Measurements from ENCODE around the gene CASQ2.
"Not testable (repeated sequence)": the region's sequence is repeated elsewhere in the genome, so short reads cannot be mapped to it uniquely, and the experiment has no call there.

Gene CASQ2

DNA sequence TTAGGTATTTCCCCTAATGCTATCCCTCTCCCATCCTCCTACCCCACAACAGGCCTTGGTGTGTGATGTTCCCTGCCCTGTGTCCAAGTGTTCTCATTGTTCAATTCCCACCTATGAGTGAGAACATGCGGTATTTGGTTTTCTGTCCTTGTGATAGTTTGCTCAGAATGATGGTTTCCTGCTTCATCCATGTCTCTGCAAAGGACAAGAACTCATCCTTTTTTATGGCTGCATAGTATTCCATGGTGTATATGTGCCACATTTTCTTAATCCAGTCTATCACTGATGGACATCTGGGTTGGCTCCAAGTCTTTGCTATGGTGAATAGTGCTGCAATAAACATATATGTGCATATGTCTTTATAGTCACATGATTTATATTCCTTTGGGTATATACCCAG is 10.6 kb upstream of the CASQ2 start:
- not testable (repeated sequence) for DNase-seq

DNA sequence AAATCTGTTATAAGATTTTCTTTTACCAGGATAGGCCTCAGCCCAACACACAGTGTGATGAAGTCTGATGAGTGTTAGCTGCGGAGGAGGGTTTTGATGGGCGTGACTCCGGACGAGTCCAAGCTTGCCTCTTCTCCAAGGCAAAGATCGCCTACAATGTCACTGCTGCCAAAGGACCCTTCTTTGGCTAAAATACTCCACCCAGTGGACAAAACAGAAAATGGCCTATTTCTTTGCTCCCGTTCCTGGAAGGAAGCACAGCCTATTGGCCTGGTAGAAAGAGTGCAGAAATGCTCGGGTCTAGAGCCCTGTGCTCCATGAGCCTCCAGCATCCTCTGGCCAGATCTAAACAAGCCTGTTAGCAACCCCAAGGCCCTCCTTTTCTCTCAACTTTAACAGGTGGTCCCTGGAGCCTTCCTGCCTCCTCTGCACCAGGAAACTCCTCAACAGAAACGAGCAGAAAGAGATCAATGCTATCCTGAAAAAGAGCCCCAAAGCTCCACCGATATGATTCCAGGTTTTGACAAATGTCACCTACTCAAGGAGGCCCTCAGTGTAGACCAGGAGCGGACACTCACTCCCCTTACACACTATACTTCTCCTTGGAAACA is 3.4 kb upstream of the CASQ2 start:
- DNase-seq = no peak

DNA sequence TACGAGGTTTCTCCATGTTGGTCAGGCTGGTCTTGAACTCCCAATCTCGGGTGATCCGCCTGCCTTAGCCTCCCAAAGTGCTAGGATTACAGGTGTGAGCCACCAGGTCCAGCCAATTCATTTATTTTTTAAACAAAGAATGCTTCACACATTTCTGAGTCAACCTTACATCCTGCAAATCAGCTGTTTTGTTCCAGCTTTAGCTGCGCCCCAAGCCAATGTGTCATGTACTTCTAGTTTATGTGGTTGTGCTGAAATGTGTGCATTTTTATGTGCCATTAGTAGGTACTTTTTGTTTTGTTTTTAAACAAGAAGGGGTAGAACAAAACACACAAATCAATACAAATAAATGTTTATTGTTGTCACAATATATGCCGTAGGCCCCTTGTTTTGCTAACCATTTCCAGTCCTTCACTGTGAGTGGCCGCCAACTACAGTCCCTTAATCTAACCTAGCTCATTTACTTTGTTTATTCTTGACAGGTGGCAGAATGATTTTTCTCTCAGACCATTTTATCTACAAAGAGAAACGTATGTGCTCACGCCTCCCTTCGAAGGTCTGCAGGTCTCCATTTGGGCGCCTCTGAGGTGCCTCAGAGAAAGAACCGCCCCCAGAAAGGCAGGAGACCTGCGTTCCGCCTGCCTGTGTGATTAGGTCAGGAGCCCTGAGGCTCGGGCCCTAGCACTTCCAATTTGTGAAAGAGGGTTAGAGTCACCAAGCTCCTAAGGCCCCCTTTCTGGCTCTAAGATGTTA is 2.8 kb upstream of the CASQ2 start:
- no peak for DNase-seq

DNA sequence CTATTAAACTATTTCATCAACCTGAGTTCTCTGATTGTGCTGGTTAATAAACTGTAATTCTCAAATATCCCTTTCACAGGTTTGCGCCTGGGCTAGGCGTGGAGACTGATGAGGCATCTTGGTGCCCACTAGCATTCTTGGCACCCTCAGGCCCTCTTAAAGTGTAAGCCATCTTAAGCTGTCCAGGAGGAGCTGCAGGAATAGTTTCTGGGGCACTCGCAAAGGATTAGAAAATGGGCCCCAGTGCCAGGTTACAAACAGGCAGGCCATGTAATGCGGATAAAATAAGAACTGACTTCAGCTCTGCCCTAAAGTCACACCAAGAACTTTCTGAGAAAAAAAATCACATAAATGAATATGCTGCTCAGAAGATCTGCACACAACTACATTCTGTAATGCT is 1.1 kb downstream of the CASQ2 start:
- DNase-seq = no peak

DNA sequence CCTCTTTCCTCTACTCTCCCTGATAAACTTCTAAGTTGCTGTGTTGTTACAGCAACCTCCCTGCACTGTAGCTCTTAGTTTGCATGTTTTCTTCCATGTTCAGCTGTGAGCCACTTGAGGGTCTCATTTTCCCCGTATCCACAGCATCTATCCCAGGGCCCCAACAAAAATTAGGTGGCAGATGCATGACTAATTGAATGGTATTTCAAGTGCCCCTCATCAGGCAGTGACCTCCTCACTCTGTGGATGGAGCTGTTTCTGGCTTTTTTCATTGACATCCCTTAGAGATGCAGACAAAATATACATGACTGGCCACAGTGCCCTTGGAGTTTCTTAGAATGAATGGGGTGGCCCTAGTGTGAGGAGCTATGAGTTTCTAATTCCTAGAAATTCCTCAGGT is 3.4 kb downstream of the CASQ2 start:
- no peak for DNase-seq

DNA sequence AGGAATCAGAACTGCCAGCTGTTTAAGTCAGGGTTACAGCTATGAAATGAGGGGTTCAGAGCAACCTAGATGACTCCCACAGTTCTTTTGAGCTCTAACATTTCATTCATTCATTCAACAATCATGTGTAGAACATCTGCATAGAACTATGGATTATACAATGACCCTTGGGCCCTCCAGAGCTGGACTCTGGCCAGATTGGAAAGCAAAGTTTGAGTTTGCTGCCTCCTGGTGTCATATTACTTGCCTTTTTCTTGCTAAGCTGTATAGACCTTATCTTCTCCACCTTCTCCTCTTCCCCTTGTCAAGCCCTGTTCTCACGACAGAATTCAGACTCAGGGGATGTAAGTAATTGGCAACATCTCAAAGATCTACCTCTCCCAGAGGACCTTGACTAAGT is 4.0 kb downstream of the CASQ2 start:
- no peak for DNase-seq

DNA sequence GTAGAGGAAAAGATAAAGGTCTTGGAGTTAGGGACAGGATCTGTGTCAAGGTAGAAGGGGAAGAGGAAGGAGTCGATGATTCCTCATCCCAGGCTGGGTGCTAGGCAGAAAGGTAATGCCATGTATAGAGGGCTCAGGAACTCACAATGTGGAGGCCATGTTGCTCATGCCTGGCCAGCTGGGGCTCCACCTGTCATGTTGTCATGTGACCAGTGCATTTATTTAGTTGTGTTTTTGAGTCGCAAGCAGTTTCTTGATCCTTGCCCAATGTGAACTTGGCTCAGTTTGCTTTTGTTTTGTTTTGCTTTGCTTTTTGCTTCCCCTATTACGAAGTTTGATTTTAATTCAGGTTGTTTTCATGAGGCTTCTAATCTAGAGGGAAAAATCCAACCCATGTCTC is 5.7 kb downstream of the CASQ2 start:
- DNase-seq = no peak

DNA sequence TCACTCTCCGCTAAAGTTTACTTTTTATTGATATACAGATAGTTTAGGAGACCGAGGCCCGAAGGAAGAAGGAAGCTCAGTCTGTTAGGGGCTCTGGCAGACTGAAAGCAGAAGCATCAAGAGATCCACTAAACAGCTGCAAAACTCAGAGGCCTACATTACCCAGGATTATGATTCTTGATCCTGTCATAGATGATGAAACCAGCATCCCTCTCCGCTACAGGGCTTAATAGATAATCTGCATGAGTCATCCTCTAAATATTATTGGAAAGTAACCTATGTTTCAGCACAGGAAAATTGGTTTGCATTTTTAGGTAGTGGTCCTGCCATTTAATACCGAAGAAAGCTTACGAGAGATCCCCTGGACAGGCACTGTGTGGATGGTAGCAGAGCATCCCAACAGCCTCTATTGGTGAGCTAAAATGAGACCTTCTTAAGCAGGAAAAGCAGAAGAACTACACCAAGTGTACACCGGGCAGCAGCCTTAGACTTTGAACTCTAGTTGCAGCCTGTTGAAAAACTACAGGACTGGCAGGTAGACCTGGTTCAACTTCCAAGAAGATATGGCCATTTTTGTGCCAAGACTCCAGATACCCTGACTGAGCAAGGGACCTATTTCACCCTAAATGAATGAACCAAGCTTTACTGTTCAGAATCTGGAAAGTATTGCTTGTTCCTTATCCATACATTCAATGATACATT is 6.8 kb downstream of the CASQ2 start:
- no peak for DNase-seq

DNA sequence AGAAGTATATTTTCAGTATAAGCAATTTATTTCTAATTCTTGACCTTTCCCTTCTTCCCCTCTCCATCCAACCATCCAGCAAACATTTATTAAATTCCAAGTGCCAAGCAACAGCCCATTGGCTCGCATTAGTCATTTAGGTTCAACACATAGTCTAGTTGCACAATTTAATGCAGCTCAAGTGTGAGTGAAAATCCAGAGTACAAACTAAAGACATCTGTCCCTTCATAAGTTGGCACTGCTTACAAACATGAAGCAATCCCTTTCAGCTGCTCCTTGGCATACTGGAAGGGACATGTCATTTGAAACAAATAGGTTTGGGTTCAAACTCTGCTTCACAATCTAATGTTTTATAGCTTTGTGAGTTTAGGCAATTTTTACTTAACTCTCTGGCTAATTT is 10.7 kb downstream of the CASQ2 start:
- no peak for DNase-seq

DNA sequence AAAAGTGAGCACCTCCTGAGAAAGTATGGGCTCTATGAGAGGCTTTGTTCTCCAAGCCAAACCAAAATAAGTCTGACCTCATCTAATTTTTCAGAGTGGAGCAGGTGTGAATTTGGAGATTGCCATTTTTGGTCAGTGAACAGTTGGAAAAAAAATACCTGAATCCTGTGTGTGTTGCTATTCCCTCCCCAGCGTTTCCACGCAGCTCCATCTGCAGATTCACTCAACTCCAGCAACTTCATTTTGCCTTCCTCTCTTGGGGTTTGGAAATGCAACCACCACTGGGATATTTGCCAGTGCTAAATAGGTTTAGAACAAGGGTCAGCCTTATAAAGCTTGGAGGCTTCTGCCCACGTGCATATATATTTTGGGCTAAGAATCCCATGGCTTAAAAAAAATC is 11.2 kb downstream of the CASQ2 start:
- no peak for DNase-seq

DNA sequence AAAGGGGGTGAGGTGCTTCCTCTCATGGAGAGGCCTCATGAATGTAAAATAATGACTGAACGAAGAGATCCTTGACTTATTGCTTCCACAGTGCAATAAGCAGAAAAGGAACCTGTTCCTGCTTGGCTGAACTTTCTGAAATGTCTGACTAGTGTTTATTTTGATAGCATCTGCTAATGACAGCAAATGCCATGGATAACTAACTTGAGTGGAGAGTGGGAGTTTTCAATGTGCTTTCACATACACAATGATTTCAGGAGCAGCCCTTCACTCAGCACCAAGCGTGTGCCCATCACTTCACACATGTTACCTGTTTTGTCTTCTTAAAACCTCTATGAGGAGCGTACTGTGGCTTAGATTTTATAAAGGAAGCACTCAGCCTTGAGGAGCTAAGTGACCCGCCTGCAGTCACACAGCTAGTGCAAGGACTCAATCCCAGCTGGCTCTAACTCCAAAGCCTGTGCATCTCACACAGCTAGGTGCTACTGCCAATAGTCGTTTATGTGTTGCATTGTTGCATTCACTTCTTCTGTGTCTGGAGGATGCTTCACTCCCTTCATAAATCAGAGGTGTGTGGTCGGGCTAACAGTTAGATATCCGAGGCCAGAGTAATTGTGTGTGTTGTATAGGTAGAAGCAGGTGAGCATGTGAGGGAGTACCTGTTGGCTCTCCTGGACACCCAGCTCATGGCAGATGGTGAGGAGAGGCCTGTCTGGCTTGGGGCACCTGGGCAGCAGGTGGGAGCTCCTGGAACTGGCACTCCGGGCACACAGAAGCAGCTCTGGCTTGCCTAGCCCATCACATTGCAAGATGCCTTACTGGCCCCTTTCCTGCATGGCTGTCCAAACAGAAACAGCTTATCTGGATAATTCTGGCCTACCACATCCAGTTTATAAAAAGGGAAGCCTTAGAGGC is 12.8 kb downstream of the CASQ2 start:
- DNase-seq = no peak

DNA sequence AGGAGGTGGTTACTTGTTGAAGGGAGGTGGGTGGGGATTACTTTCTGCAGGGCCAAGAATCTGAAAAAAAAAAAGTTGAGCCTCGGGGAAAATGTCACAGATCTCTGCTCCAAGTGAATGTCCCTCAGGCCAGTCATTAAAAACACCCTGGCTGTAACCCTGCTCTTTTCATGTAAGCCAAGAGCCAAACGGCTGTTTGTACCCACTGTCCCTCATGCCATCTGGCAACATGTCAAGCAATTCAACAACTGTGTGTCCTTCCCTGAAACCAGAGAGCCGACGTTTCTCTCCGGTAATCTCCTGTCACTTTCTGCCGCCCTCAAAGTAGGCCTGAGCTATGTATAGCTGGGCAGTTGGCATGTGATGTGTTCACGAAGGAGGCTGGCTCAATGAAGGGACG is 14.7 kb downstream of the CASQ2 start:
- DNase-seq = no peak

DNA sequence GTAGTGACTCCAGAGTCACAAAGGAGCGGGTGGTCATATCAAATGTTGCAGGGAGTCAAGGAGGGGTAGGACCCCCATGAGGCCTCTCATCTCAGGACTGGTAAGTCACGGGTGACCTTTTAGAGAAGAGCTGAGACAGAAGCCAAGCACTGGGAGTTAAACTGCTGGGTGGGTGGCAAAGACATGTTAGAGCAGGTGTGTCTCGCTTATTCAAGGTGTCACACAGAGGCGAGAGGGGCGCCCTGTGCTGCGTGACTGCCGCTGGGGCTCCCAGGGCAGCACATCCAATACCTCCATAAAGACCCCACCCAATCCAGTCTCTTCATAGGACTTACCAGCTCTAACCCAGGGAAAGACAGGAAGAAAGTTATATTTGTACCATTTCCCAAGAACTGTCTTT is 15.2 kb downstream of the CASQ2 start:
- no peak for DNase-seq

DNA sequence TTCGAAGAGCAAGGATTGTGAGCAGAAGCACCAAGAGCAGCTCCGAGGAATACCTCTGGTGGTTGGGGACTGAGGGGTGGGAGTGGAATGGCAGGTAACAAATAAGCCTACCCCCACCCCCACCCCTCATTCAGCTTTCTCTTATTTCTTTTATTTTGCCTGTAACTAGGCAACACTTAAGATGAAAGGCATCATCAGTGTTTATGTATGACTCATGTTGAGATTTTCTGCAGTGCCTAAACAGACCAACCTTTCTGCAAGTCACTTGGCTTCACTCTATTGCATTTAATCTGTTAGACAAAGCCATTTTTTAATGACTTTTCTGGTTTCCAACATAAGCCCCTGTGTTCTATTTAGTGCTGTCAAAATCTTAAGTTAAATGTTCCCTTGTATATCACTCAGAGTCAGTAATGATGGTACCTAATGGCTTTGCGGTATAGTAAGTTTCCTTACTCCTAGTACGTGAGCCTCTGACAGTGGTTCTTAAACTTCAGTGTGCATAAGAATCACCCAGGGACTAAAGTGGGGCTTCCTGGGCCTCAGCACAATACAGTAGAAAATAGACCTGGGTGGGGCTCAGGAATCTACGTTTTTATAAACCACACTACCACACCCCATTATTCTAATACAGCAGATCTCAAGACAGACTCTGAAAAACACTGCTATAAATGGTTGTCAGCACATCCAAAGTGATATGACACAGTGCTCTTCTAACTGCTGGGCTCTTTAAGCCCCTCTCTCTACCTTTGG is 19.9 kb downstream of the CASQ2 start:
- no peak for DNase-seq

DNA sequence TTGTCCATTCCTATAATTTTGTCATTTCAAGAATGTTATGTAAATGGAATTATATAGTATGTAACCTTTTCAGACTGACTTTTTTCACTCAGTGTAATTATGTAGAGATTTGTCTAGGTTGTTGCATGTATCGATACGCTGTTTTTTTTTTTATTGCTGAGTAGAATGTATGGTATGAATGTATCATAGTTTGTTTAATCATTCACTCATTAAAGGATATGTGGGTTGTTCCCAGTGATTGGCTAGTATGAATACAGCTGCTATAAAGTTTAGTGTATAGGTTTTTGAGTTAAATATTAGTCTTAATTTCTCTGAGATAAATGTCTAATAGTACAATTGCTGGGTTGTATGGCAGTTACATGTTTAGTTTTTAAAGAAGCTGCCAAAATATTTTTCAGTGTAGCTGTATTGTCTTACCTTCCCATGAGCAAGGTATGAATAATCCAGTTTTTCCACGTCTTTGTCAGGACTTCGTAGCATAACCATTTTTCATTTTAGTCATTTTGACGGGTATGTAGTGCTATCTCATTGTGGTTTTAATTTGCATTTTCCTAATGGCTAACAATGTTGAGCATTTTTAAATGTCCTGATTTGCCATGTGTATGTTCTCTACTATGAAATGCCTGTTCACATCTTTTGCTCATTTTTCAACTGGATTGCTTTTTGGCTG is 22.4 kb downstream of the CASQ2 start:
- DNase-seq = no peak

DNA sequence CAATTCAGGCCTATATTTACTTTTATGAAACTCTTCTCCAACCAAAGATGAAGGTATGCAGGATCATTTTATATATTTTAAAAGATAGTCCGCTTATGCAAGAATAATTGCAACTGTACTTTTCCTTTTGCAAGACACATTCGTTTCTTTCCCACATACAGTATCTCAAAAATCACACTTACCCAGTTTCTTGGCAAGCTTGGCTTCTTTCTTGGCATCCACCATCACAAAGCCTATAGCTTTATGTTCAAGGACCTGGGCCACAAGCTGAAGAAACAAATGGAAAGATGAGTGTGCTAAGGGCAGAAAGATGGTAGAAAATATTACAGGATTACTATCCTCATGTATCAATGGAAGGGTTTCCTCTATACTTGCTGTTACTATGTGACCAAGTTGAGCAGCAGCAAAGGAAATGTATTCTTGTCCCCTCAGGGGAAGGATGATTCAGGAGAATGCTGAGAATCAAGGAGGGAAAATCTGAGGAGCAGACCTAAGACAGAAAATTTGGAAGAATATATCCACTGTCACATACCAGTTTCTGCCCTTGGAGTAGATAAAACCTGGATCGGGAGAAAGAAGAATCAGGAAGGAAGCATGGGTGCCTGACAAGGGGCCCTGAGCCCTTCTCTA is 23.8 kb downstream of the CASQ2 start:
- no peak for DNase-seq

DNA sequence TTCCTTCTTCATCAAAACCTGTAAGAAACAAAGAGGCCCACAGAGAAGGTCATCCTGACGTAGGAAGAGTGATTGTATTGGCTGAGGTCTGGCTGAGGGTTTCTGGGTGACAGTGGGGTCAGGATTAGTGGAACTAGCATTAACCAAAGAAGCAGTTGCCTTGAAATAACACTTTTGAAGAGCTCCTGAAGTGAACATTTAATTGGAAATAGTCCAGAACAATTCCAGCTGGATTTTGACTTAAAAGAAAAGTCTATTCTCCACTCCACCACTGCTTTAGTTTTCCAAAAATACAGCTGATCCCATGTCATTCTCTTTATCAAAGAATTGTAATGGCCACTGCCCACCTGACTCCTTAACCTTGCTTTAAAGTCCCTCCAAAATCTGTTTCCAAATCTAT is 27.7 kb downstream of the CASQ2 start:
- no peak for DNase-seq

DNA sequence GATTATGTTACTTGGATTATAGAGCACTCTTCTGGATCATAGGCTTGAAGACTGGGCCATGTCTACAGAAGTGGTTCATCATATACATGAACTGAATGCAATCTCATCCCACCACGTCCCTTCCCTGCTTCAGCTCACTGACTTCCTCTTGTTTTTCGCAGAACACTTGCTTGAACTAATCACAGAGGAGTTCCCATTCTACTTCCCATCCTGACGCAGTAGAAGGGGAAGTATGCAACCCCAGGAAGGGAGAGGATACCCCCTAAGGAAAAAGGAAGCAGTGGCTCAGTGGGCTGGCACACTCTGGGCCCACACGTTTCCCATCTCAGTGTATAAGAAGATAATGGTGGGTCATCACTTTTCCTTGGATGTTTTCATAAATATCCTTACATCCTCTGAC is 36.2 kb downstream of the CASQ2 start:
- DNase-seq = no peak

DNA sequence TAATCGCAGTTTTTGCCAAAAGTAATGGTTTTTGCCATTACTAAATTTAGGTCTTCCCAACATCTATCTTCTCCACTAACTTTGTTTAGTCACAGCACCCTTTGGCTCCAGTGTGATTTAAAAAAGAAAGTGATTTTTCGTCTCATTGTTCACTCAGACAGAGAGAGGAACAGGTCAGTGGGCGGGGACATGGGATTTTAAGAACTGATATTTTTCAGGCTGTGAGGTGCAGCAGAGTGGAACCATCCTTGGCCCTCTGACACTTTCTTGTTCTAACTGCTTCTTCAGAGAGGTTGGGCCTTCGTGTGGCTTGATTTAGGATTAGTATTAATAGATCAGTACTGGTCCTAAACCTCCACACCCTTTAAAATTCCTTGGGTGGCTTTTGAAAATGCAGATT is 38.8 kb downstream of the CASQ2 start:
- no peak for DNase-seq

DNA sequence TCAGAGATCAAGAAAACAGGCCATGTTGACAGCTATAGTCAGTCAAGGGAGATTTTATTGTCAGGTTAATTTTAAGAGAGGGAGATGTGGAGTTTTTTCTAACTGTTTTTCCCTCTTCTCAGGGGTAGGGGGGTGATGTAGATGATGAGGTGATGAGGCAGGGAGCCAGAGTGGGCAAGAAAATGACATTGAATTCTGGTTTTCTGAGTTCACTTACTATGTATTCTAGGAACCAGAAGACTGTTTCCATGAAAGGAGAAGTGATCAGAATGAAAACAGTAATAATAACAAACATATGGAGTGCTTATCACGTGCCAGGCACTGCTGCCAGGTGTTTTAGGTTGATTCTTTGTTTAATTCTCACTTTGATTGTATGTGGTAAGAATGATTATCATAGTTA is 40.2 kb downstream of the CASQ2 start:
- no peak for DNase-seq

DNA sequence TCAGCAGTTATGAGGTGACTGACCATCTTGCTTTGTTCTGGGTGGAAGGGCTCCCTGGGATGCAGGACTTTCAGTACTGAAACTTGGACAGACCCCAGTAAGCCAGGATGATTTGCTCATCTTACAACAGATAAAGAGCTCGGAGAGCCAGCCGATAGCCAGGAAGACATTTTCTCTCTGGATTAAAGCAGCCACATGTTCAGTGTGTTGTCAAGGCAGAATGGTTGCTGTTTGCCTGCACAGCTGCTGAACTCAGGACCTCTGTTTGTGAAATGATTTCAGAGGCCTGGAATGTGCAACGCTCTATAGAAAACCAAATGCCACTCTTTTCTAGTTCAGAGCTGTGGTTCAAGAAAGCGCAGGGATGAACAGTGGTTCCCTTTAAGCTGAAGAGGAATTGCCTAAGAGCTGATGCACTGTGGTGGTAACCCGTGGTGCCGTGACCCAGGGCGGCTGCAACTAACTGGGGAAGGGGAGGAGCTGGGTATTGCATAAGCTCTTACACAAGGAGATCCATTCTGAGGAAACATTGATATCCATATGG is 40.7 kb downstream of the CASQ2 start:
- DNase-seq = no peak
